K562 (cell line): ENCODE results near the gene HTR2B. TPM values are rescaled to one million over a fixed set of nuclear protein-coding genes. Genes with fewer than 3 reads are reported as not detected.

Source experiments
- ATAC-seq: fragments of 200-7000 bp; cut with Tn5 transposase; 3 replicates; pipeline ENCODE4 v1.9.1; 2020; ENCODE audit warnings: moderate library complexity
- BruUV-seq: library from RNA; stranded (reverse); fragments of 400-500 nt; replicated peaks from 2 replicates; lab custom pipeline; 2021; lab: Mats Ljungman, UMichigan
- CTCF ChIA-PET: fragments of 300-600 bp; formaldehyde crosslinking; extraction: SDS; loops from one replicate; lab custom pipeline; 2021; ENCODE audit warnings: low intra/inter-chr PET ratio; lab: Yijun Ruan, JAX
- POLR2A ChIA-PET: fragments of 300-600, 350-650 bp; sonication (Branson Sonifier 250); formaldehyde crosslinking; extraction: SDS; loops from one replicate; lab custom pipeline; 2021; ENCODE audit warnings: antibody characterized with exemption, inconsistent platforms; lab: Yijun Ruan, JAX
- DNase-seq, 4 experiments: peaks; one replicate each; pipeline versions ENCODE4 v3.0.0 to v3.0.0-alpha.2; 2011 to 2018; ENCODE audit warnings: low spot score in 3 of 4, mixed read lengths in 3 of 4; ENCODE audit errors: extremely low read depth in 1 of 4
- FAIRE-seq: peaks from 2 replicates; lab custom pipeline; 2011; peaks lifted over from hg19 to GRCh38; lab: Jason Lieb, UNC
- H2AFZ ChIP-seq: 2 replicates; pipeline ENCODE4 v1.6.0; 2011; ENCODE audit warnings: low read depth, low read length, control low read depth, inconsistent platforms
- H3K27ac ChIP-seq: fragments of 200-600 bp; 3 replicates; pipeline ENCODE4 v1.8.0; 2011; ENCODE audit warnings: low read depth, mild to moderate bottlenecking, control low read depth, inconsistent platforms, low read length, moderate library complexity, mixed read lengths; ENCODE audit errors: extremely low read depth
- H3K27me3 ChIP-seq, 2 experiments: fragments of 300-600 bp in 1 of 2; 2 replicates in 1 of 2; 3 replicates in 1 of 2; pipeline versions ENCODE4 v1.6.0 to v1.8.0; 2011; ENCODE audit warnings: inconsistent platforms in 2 of 2, low read length in 2 of 2, mild to moderate bottlenecking in 1 of 2, mixed read lengths in 1 of 2, moderate library complexity in 1 of 2; ENCODE audit not compliant: control insufficient read depth in 2 of 2, insufficient read depth in 2 of 2
- H3K36me3 ChIP-seq: fragments of 300-600 bp; 3 replicates; pipeline ENCODE4 v1.8.0; 2011; ENCODE audit warnings: mild to moderate bottlenecking, low read length, inconsistent platforms; ENCODE audit not compliant: control insufficient read depth, insufficient read depth
- H3K4me1 ChIP-seq, 2 experiments: fragments of 200-600 bp in 1 of 2; replicated peaks in 1 of 2; 2 replicates in 1 of 2; 3 replicates in 1 of 2; pipeline versions ENCODE4 v1.5.1 to v1.8.0; 2011; ENCODE audit warnings: inconsistent platforms in 2 of 2, low read length in 2 of 2, mild to moderate bottlenecking in 1 of 2, mixed read lengths in 1 of 2, moderate library complexity in 1 of 2; ENCODE audit not compliant: control insufficient read depth in 2 of 2, insufficient read depth in 2 of 2
- H3K4me2 ChIP-seq: 2 replicates; pipeline ENCODE4 v1.6.1; 2011; ENCODE audit warnings: low read length, control low read depth, inconsistent platforms, mixed read lengths; ENCODE audit not compliant: insufficient read depth
- H3K4me3 ChIP-seq: fragments of 200-600 bp; sonication (generic), shearing (Covaris generic); 2 replicates; pipeline ENCODE4 v1.5.1; 2016; ENCODE audit warnings: control low read depth, inconsistent platforms
- H3K79me2 ChIP-seq: fragments of 200-600 bp; 3 replicates; pipeline ENCODE4 v1.8.0; 2011; ENCODE audit warnings: low read length, inconsistent platforms; ENCODE audit not compliant: control insufficient read depth, insufficient read depth
- H3K9ac ChIP-seq, 2 experiments: 2 replicates each; pipeline versions ENCODE4 v1.6.0 to v1.6.1; 2011; ENCODE audit warnings: low read depth in 2 of 2, low read length in 2 of 2, control low read depth in 1 of 2, inconsistent platforms in 1 of 2, mild to moderate bottlenecking in 1 of 2, mixed read lengths in 1 of 2; ENCODE audit not compliant: insufficient read depth in 1 of 2
- H3K9me1 ChIP-seq: one replicate; pipeline ENCODE4 v1.6.0; 2011; ENCODE audit warnings: inconsistent platforms, mild to moderate bottlenecking, low read length, moderate library complexity; ENCODE audit not compliant: control insufficient read depth, insufficient read depth
- H3K9me3 ChIP-seq: replicated peaks from 2 replicates; pipeline ENCODE4 v1.5.1; 2011; ENCODE audit warnings: low read depth, low read length, inconsistent platforms; ENCODE audit not compliant: control insufficient read depth, insufficient read depth
- H4K20me1 ChIP-seq: replicated peaks from 2 replicates; pipeline ENCODE4 v1.6.1; 2011; ENCODE audit warnings: low read length, inconsistent platforms, mixed read lengths; ENCODE audit not compliant: control insufficient read depth, insufficient read depth
- BHLHE40 ChIP-seq: IDR thresholded peaks from 2 replicates; pipeline ENCODE4 v1.6.1; 2011; ENCODE audit warnings: low read length, improper control_type of control experiment
- CTBP1 ChIP-seq: fragments of 450-650 bp; IDR thresholded peaks from 2 replicates; pipeline ENCODE4 v1.6.1; 2016; ENCODE audit warnings: borderline replicate concordance
- MTA2 ChIP-seq: fragments of 450-650 bp; IDR thresholded peaks from 2 replicates; pipeline ENCODE4 v1.6.1; 2016; ENCODE audit warnings: low read depth
- NR2F6 ChIP-seq: fragments of 450-650 bp; formaldehyde crosslinking; IDR thresholded peaks from 2 replicates; pipeline ENCODE4 v1.4.0; 2020; ENCODE audit warnings: mild to moderate bottlenecking
- PTTG1 ChIP-seq: fragments of 450-650 bp; IDR thresholded peaks from 2 replicates; pipeline ENCODE4 v1.6.1; 2016; ENCODE audit warnings: low read depth, mild to moderate bottlenecking, missing genetic modification characterization, missing compliant biosample characterization
- TCF3 ChIP-seq: sonication (generic); formaldehyde crosslinking; IDR thresholded peaks from 2 replicates; pipeline ENCODE4 v1.4.0; 2020; ENCODE audit warnings: mild to moderate bottlenecking, missing genetic modification reagents
- TRIM24 ChIP-seq, 2 experiments: fragments of 450-650 bp; IDR thresholded peaks; 2 replicates each; pipeline ENCODE4 v1.6.1; 2016
- U2AF2 ChIP-seq: fragments of 200-400 bp; formaldehyde crosslinking; optimal IDR thresholded peaks from 2 replicates; pipeline ENCODE3; 2017; ENCODE audit warnings: low read depth, mild to moderate bottlenecking, low read length
- ZBTB7A ChIP-seq: IDR thresholded peaks from 2 replicates; pipeline ENCODE4 v1.6.1; 2011; ENCODE audit warnings: low read depth, mild to moderate bottlenecking, low read length, moderate library complexity, borderline replicate concordance; ENCODE audit not compliant: control insufficient read depth
- ZFP1 ChIP-seq: fragments of 450-650 bp; formaldehyde crosslinking; IDR thresholded peaks from 2 replicates; pipeline ENCODE4 v1.4.0; 2020; ENCODE audit warnings: mild to moderate bottlenecking, mixed read lengths
- ZNF174 ChIP-seq: fragments of 250-450 bp; sonication (Bioruptor Pico); IDR thresholded peaks from 2 replicates; pipeline ENCODE4 v1.4.0; 2020; ENCODE audit warnings: mild to moderate bottlenecking
- ZNF785 ChIP-seq: fragments of 250-450 bp; sonication (Bioruptor Pico); IDR thresholded peaks from 2 replicates; pipeline ENCODE4 v1.4.0; 2020; ENCODE audit warnings: mild to moderate bottlenecking
- WGBS: fragments of 100-300 bp; shearing (Covaris generic); methylation state at CpG from one replicate; pipeline ENCODE4 v1.1.6; 2016; ENCODE audit warnings: low coverage, mixed read lengths; ENCODE audit not compliant: insufficient coverage; ENCODE audit errors: missing lambda C conversion rate; 5-methylcytosine and 5-hydroxymethylcytosine counted together
- in situ Hi-C: fragments of 300-500 bp; cut with MboI; formaldehyde crosslinking; loops from 4 replicates; pipeline ENCODE4 v1.15.0; 2018; ENCODE audit warnings: inconsistent platforms, mixed read lengths
- intact Hi-C: fragments of 100-400 bp; cut with micrococcal nuclease; formaldehyde crosslinking; loops from 2 replicates; pipeline ENCODE4 v1.14.2; 2022
- polyA plus RNA-seq, 8 experiments: library from polyadenylated mRNA; depleted of rRNA in 4 of 8; stranded (reverse) in 5 of 8; unstranded in 3 of 8; fragments of >200 nt; fragmentation: Nextera tagmentation in 2 of 8; fragmentation: Illumina TruSeq in 1 of 8; extraction: Ambion mirVana in 2 of 8; extraction: Trizol in 1 of 8; gene quantifications; 2 replicates each; pipeline versions ENCODE4 v1.2.1 to v1.2.3, GENCODE V29; 2011 to 2014; ENCODE audit warnings: inconsistent platforms in 1 of 8, missing spikeins in 1 of 8
- total RNA-seq, 7 experiments: library from RNA; depleted of rRNA in 6 of 7; stranded (reverse); fragments of >200 nt in 6 of 7; fragmentation: Illumina TruSeq in 2 of 7; extraction: Trizol in 2 of 7; gene quantifications; 2 replicates each; pipeline versions ENCODE4 v1.2.1 to v1.2.3, GENCODE V29; 2011 to 2021; ENCODE audit warnings: low replicate concordance in 1 of 7
- TF ChIP-seq, protein P1 (sequence below): sonication (generic); formaldehyde crosslinking; IDR thresholded peaks from 2 replicates; pipeline ENCODE4 v1.8.0; 2023; ENCODE audit warnings: missing genetic modification reagents, mild to moderate bottlenecking, borderline replicate concordance
- TF ChIP-seq, protein P2 (sequence below): fragments of 450-650 bp; IDR thresholded peaks from 2 replicates; pipeline ENCODE4 v1.6.1; 2016
- TF ChIP-seq, protein P3 (sequence below), 2 experiments: fragments of 150-350 bp in 1 of 2; IDR thresholded peaks; 2 replicates each; pipeline ENCODE4 v1.6.1; 2012 to 2016; ENCODE audit warnings: low read depth in 2 of 2, low read length in 2 of 2, mild to moderate bottlenecking in 1 of 2, moderate library complexity in 1 of 2

Gene HTR2B
- total and polyA plus RNA-seq, 9 of the 15 experiments (the other 6 are each of a cell fraction or from before 2014, with no cell fraction given) = not detected

DNA sequence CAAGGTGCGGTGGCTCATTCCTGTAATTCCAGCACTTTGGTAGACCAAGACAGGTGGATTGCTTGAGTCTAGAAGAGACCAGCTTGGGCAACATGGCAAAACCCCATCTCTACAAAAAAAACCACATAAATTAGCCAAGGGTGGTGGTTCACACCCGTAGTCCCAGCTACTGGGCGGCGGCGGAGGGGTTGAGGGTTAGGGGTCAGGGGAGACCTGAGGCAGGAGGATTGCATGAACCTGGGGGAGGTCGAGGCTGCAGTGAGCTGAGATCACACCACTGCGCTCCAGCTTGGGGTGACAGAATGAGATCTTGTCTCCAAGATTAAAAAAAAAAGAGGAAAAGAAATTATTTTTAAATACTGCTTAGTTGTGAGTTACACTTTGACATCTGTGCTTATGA, 1.3 kb upstream of the HTR2B start:
- Histone ChIP-seq H3K4me1 (no peaks in the 10 kb centered on the region), H3K27me3 (no peaks in the 10 kb centered on the region), H4K20me1 (no peaks in the 10 kb centered on the region), H3K79me2 (peaks cover 3% of the 10 kb centered on the region; the same call in 2 of the 3 replicates), H2AFZ (no peak overlapping the region), H3K4me2 (no peak overlapping the region), H3K36me3 (no peaks in the 10 kb centered on the region), H3K27ac (no peak overlapping the region), H3K9ac (no peak overlapping the region), H3K9me3 (no peaks in the 10 kb centered on the region), H3K9me1 (no peaks in the 10 kb centered on the region), H3K4me3 (no peak overlapping the region)
- ChIA-PET POLR2A (no interaction called here), CTCF (no interaction called here)
- no TSS peak for BruUV-seq
- no peak for DNase-seq
- no peak for ATAC-seq
- WGBS = 94% methylated on average over 3 of the region's 7 CpGs
- intact Hi-C loops = no loop called here
- in situ Hi-C loops = no loop called here
- no peak for FAIRE-seq
- TF ChIP-seq TRIM24 (IDR thresholded peaks at IDR 0.05) = no peak
- TF ChIP-seq CTBP1 = no peak
- no peak for TF ChIP-seq NR2F6 (CRISPR knock-in tag)
- TF ChIP-seq ZBTB7A = no peak
- TF ChIP-seq, protein P1, sequence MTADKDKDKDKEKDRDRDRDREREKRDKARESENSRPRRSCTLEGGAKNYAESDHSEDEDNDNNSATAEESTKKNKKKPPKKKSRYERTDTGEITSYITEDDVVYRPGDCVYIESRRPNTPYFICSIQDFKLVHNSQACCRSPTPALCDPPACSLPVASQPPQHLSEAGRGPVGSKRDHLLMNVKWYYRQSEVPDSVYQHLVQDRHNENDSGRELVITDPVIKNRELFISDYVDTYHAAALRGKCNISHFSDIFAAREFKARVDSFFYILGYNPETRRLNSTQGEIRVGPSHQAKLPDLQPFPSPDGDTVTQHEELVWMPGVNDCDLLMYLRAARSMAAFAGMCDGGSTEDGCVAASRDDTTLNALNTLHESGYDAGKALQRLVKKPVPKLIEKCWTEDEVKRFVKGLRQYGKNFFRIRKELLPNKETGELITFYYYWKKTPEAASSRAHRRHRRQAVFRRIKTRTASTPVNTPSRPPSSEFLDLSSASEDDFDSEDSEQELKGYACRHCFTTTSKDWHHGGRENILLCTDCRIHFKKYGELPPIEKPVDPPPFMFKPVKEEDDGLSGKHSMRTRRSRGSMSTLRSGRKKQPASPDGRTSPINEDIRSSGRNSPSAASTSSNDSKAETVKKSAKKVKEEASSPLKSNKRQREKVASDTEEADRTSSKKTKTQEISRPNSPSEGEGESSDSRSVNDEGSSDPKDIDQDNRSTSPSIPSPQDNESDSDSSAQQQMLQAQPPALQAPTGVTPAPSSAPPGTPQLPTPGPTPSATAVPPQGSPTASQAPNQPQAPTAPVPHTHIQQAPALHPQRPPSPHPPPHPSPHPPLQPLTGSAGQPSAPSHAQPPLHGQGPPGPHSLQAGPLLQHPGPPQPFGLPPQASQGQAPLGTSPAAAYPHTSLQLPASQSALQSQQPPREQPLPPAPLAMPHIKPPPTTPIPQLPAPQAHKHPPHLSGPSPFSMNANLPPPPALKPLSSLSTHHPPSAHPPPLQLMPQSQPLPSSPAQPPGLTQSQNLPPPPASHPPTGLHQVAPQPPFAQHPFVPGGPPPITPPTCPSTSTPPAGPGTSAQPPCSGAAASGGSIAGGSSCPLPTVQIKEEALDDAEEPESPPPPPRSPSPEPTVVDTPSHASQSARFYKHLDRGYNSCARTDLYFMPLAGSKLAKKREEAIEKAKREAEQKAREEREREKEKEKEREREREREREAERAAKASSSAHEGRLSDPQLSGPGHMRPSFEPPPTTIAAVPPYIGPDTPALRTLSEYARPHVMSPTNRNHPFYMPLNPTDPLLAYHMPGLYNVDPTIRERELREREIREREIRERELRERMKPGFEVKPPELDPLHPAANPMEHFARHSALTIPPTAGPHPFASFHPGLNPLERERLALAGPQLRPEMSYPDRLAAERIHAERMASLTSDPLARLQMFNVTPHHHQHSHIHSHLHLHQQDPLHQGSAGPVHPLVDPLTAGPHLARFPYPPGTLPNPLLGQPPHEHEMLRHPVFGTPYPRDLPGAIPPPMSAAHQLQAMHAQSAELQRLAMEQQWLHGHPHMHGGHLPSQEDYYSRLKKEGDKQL (CRISPR knock-in tag) = no peak
- TF ChIP-seq MTA2 = no peak
- TF ChIP-seq U2AF2 = no peak
- no peak for TF ChIP-seq PTTG1 (tag)
- TF ChIP-seq BHLHE40 = no peak
- TF ChIP-seq ZFP1 (CRISPR knock-in tag) = no peak
- no peak for TF ChIP-seq ZNF785
- TF ChIP-seq, protein P2, sequence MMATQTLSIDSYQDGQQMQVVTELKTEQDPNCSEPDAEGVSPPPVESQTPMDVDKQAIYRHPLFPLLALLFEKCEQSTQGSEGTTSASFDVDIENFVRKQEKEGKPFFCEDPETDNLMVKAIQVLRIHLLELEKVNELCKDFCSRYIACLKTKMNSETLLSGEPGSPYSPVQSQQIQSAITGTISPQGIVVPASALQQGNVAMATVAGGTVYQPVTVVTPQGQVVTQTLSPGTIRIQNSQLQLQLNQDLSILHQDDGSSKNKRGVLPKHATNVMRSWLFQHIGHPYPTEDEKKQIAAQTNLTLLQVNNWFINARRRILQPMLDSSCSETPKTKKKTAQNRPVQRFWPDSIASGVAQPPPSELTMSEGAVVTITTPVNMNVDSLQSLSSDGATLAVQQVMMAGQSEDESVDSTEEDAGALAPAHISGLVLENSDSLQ = no peak
- no peak for TF ChIP-seq ZNF174
- TF ChIP-seq TCF3 = no peak
- TF ChIP-seq, protein P3, sequence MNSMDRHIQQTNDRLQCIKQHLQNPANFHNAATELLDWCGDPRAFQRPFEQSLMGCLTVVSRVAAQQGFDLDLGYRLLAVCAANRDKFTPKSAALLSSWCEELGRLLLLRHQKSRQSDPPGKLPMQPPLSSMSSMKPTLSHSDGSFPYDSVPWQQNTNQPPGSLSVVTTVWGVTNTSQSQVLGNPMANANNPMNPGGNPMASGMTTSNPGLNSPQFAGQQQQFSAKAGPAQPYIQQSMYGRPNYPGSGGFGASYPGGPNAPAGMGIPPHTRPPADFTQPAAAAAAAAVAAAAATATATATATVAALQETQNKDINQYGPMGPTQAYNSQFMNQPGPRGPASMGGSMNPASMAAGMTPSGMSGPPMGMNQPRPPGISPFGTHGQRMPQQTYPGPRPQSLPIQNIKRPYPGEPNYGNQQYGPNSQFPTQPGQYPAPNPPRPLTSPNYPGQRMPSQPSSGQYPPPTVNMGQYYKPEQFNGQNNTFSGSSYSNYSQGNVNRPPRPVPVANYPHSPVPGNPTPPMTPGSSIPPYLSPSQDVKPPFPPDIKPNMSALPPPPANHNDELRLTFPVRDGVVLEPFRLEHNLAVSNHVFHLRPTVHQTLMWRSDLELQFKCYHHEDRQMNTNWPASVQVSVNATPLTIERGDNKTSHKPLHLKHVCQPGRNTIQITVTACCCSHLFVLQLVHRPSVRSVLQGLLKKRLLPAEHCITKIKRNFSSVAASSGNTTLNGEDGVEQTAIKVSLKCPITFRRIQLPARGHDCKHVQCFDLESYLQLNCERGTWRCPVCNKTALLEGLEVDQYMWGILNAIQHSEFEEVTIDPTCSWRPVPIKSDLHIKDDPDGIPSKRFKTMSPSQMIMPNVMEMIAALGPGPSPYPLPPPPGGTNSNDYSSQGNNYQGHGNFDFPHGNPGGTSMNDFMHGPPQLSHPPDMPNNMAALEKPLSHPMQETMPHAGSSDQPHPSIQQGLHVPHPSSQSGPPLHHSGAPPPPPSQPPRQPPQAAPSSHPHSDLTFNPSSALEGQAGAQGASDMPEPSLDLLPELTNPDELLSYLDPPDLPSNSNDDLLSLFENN (IDR thresholded peaks at IDR 0.05; ENCODE audit: low read depth in 2 of 2, low read length in 2 of 2) = no peak
